ENCODE data around the gene LRP3. TPM values are rescaled to one million over a fixed set of nuclear protein-coding genes. Genes with fewer than 3 reads are reported as not detected.
"Not testable (repeated sequence)": the region's sequence is repeated elsewhere in the genome, so short reads cannot be mapped to it uniquely, and the experiment has no call there.

Gene LRP3, protein sequence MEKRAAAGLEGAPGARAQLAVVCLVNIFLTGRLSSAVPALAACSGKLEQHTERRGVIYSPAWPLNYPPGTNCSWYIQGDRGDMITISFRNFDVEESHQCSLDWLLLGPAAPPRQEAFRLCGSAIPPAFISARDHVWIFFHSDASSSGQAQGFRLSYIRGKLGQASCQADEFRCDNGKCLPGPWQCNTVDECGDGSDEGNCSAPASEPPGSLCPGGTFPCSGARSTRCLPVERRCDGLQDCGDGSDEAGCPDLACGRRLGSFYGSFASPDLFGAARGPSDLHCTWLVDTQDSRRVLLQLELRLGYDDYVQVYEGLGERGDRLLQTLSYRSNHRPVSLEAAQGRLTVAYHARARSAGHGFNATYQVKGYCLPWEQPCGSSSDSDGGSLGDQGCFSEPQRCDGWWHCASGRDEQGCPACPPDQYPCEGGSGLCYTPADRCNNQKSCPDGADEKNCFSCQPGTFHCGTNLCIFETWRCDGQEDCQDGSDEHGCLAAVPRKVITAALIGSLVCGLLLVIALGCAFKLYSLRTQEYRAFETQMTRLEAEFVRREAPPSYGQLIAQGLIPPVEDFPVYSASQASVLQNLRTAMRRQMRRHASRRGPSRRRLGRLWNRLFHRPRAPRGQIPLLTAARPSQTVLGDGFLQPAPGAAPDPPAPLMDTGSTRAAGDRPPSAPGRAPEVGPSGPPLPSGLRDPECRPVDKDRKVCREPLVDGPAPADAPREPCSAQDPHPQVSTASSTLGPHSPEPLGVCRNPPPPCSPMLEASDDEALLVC
- total RNA-seq: 34.2 and 40.6 TPM in 2 replicates
- 33.2 TPM for polyA plus RNA-seq (2012)

DNA sequence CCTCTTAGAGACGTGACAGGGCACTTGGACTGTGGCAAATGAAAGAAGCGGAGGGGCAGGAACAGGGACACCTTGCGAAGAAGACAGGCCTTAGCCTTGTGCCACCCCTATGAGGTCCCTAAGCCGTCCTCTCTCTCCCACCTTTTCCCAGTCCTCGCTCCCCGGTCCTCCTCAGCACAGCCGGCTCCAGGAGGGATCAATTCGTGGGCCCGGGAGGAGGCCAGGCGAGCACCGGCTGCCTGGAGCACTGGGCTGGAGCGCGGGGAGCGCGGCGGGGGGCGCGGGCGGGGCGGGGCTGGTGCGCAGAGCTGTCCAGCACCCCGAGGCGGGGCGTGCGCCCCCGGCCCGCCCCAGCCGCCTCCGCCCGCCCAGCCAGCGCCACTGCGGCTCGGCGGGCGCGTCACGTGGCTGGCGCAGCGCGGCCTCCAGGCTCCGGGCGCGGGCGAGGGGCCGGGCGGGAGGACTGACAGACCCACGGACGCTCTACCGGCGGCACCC lies at the start of gene LRP3:
LRP3 (plus strand) TSS at position 466 of the 498 bp plus-strand sequence. CDS start 456 bp downstream, outside the sequence.
- DNase-seq (ENCODE audit: low read depth): peak; percentile 50

DNA sequence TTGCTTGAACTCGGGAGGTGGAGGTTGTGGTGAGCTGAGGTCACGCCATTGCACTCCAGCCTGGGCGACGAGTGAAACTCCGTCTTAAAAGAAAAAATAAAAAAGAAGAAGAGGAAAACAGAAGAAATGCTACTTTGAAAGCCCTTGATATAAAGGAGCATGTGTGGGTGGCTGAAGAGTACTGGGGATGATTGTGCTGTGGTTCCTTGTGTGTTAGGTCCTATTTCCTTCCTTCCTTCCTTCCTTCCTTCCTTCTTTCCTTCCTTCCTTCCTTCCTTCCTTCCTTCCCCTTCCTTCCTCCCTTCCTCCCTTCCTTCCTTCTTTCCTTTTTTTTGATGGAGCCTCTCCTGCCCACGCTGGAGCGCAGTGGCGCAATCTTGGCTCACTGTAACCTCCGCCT lies 47.9 kb upstream of the LRP3 start:
- DNase-seq (ENCODE audit: low read depth): no peak

DNA sequence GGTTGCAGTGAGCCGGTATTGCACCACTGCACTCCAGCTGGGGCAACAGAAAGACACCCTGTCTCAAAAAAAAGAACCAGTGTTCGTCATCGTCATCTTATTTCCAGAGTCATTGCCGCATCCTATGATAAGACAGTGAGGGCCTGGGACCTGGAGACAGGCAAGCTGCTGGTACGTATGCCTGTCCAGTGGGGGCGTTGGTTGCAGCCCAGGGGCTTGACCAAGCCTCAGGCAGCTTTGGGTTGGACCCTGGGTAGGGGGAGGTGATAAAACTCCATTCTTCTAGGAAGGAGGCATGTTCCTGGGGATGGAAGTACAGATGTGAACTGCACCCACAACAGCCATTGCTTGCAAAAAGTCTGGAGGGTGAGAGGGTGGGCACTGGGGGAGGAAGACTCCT lies 46.6 kb upstream of the LRP3 start:
- no peak for DNase-seq (ENCODE audit: low read depth)

DNA sequence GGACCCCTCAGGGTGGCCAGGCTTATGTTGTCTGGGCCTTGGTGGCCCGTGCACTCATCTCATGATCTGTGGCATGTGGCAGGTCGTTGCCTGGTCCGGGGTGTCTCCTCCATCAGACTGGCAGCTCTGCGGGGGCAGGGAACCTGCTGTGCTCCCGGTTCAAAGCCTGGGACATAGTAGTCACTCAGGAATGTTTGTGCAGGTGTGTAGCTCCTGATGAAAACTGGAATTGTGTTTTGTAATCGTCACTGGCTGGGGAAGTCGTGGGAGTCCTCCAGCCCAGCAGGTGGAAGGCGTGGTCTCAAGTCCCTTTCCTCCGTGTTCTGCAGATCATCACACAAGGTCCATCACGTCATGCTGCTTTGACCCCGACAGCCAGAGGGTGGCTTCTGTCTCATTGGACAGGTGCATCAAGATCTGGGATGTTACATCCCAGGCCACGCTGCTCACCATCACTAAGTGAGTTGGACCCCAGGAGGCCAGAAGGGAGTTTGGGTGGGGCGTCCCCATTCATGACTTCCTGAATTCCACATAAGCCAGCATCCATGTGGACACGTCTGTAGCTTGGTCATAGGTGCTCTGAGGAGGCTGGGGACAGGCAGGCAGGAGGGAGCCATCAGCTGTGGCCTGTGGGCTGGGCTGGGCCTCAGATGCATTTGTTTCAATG lies 43.1 kb upstream of the LRP3 start:
- DNase-seq (ENCODE audit: low read depth): no peak

DNA sequence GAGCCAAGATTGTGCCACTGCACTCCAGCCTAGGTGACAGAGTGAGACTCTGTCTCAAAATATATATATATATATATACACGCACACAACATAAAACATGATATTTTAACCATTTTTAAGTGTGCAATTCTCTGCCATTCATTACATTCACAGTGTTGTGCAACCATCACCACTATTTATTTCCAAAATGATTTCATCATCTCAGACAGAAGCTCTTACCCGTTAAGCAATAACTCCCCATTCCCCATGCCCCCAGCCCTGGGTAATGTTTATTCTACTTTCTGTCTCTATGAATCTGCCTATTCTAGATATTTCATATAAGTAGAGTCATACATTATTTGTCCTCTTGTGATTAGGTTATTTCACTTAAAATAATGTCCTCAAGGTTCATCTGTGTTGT lies 42.0 kb upstream of the LRP3 start:
- no peak for DNase-seq (ENCODE audit: low read depth)

DNA sequence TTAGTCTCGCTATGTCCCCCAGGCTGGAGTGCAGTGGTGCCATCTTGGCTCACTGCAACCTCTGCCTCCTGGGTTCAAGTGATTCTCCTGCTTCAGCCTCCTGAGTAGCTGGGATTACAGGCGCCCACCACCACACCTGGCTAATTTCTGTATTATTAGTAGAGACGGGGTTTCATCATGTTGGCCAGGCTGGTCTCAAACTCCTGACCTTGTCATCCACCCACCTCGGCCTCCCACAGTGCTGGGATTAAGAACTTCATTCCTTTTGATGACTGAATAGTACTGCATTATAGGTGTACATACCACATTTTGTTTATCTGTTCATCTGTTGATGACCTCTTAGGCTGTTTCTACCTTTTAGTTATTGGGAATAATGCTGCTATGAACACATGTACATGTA lies 41.5 kb upstream of the LRP3 start:
- DNase-seq (ENCODE audit: low read depth): not testable (repeated sequence)

DNA sequence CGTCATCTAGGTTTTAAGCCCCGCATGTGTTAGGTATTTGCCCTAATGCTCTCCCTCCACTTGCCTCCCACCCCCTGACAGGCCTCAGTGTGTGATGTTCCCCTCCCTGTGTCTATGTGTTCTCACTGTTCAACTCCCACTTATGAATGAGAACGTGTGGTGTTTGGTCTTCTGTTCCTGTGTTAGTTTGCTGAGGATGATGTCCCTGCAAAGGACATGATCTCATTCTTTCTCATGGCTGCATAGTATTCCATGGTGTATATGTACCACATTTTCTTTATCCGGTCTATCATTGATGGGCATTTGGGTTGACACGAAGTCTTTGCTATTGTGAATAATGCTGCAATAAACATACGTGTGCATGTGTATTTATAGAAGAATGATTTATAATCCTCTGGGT lies 39.8 kb upstream of the LRP3 start:
- DNase-seq (ENCODE audit: low read depth): not testable (repeated sequence)

DNA sequence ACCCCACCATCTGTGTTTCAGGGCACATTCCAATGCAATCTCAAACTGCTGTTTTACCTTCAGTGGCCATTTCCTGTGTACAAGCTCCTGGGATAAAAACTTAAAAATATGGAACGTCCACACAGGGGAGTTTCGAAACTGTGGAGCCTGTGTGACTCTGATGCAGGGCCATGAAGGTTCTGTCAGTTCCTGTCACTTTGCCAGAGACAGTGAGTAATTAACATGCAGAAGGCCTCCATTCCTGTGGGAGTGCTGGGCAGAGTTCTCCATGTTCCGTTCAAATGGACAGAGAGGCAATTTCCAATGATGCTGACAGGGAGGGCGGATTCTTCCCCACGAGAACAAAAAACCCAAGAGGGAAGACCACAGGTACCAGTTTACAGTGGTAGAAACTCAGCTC lies 37.8 kb upstream of the LRP3 start:
- peak; percentile 30 for DNase-seq (ENCODE audit: low read depth)

DNA sequence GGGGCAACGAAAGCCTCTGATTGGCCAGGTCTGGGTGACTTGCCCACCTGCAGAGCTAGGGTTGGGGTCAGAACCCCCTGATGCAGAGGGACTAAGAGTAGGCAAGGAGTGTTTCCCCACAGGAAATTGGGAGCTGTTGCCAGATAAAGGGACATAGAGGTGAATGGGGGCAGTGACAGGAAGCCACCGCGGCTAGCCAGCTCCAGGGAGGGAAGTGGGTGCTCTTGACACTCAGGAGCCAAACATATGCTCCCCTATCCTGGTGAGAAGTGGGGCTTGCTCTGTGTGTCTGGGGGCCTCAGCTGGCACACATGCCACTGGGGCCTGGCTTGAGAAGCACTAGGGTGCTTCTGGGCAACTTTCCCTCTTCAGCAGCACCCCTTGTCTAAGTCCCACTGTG lies 36.2 kb upstream of the LRP3 start:
- DNase-seq (ENCODE audit: low read depth): no peak

DNA sequence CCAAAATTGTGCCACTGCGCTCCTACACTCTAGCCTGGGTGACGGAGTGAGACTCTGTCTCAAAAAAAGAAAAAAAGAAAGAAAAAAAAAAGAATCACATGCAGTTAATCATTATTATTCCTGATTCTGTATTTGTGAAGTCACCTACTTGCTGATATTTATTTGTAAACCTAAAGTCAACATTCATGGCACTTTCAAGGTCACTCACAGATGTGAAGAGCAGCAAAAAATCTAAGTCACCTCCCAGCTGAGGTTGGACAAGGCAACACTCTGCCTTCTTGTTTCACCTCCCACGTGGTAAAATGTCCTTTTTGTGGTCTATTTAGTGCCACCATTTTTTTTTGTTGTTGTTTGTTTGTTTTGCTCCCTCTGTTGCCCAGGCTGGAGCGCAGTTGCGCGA lies 35.8 kb upstream of the LRP3 start:
- DNase-seq (ENCODE audit: low read depth): no peak

DNA sequence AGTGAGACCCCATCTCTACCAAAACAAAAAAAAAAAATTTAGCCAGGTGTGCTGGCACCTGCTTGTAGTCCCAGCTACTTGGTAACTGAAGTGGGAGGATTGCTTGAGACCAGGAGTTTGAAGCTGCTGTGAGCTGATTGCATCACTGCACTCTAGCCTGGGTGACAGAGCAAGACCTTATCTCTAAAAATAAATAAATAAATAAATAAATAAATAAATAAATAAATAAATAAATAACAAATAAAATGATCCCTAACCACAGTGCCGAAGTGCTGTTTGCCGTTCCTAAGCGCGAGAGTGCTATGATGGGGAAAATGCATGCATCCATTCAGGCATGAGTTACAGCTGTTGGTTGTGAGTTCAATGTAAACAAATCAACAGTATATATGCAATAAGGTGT lies 35.0 kb upstream of the LRP3 start:
- no peak for DNase-seq (ENCODE audit: low read depth)

DNA sequence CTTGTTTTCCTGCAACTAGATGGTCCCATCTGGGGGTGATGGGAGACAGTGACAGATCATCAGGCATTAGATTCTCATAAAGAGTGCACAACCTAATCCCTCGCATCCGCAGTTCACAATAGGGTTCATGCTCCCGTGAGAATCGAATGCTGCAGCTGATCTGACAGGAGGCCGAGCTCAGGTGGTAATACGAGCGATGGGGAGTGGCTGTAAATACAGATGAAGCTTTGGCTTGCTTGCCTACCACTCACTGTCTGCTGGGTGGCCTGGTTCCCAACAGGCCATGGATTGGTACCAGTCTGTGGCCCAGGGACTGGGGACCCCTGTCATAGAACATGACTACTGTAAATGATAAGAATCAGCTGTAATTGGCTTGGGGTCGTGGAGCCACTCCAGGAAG lies 34.2 kb upstream of the LRP3 start:
- DNase-seq (ENCODE audit: low read depth): no peak

DNA sequence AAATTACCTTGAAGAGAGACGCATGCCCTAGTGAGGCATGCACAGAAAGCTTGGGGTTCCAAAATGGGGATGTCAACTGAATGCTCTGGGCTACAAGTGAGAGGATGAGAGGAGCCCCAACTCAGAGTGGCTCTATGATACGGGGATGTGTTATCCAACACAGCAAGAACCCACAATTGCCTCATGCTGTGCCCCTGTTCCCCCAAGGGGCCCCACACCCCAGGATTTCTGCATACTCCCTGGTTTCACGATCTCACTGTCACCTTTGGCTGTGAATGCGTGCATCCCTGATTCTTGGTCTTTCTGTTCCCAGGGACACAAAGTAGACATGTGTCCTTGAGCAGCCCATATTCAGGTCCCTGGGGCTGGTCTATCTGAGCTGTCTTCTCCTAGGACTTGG lies 32.9 kb upstream of the LRP3 start:
- no peak for DNase-seq (ENCODE audit: low read depth)

DNA sequence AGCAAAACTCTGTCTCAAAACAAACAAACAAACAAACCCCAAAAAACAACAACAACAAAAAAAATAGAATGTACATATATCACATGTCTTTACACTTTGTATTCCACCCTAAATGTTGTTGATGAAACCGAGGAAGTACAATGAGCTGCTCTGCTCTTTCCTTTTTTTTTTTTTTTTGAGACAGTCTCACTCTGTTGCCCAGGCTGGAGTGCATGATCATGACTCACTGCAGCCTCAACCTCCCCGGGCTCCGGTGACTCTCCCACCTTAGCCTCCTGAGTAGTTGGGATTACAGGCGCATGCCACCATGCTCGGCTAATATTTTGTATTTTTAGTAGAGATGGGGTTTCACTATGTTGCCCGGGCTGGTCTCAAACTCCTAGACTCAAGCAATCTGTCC lies 30.6 kb upstream of the LRP3 start:
- DNase-seq (ENCODE audit: low read depth): no peak

DNA sequence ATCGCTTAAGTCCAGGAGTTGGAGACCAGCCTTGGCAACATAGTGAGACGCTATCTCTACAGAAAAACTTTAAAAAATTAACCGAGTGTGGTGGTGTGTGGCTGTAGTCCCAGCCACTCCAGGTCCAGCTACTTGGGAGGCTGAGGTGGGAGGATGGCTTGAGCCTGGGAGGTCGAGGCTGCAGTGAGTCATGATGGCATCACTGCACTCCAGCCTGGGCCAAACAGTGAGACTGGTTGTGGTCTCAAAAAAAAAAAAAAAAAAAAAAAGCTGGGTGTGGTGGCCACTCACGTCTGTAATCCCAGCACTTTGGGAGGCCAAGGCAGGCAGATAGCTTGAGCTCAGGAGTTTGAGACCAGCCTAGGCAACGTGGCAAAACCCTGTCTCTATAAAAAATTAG lies 28.1 kb upstream of the LRP3 start:
- not testable (repeated sequence) for DNase-seq (ENCODE audit: low read depth)

DNA sequence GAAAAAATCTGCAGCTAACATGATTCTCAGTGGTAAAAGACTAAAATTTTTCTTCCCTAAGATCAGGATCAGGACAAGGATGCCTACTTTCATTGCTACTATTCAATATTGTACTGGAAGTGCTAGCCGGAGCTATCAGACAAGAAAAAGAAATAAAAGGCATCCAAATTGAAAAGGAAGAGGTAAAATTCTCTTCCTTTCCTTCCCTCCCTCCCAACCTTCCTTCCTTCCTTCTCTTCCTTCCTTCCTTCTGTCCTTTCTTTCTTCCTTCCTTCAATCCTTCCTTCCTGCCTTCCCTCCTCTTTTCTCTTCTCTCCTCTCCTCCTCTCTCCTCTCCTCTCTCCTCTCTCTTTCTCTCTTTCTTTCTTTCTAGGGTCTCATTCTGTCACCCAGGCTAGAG lies 26.7 kb upstream of the LRP3 start:
- DNase-seq (ENCODE audit: low read depth): no peak

DNA sequence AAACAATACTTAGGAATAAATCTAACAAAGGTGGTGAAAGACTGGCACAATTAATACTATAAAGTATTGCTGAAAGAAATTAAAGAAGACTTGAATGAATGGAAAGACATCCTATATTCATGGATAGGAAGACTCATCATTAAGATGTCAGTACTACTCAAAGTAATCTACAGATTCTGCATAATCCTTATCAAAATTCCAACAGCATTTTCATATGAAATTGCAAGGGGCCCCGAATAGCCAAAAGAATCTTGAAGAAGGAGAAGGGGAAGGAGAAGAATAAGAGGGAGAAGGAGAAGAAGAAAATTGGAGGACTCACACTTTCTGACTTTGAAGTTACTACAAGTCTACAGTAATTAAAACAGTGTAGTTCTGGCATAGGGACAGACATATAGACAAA lies 25.6 kb upstream of the LRP3 start:
- DNase-seq (ENCODE audit: low read depth): no peak

DNA sequence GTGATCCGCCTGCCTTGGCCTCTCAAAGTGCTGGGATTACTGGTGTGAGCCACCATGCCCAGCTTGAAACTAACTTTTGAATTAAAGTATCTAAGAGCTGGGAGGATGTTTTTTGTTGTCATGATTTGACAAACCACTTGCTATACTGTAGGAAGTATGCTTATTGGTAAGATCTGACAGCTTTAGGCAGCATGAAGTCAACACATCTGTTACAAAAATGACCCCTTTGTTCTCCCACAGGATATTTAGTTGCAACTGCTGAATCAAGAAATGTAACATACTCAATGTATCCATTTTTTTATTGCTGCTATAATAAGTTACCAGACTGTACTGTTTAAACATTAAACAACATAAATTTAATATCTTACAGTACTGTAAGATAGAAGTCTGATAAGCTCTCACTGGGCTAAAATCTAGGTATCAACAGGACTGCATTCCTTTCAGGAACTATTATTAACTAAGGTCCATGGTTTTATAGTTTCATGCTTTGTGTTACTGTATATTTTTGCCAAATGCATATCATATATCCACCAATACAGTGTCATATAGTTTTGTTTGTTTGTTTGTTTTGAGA lies 22.8 kb upstream of the LRP3 start:
- DNase-seq (ENCODE audit: low read depth): no peak

DNA sequence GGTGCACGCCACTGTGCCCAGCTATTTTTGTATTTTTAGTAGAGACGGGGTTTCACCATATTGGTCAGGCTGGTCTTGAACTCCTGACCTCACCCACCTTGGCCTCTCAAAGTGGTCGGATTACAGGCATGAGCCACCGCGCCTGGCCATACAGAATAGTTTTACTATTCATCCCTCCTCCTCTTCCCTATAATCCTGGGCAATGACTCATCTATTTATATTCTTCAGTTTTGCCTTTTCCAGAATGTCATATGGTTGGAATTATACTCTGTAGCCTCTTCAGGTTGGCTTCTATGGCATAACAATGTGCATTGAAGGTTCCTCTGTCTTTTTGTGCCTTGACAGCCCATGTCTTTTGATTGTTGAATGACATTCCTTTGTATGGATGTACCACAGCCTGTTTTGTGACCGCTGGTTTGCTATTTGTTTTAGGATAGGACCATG lies 22.2 kb upstream of the LRP3 start:
- DNase-seq (ENCODE audit: low read depth): no peak

DNA sequence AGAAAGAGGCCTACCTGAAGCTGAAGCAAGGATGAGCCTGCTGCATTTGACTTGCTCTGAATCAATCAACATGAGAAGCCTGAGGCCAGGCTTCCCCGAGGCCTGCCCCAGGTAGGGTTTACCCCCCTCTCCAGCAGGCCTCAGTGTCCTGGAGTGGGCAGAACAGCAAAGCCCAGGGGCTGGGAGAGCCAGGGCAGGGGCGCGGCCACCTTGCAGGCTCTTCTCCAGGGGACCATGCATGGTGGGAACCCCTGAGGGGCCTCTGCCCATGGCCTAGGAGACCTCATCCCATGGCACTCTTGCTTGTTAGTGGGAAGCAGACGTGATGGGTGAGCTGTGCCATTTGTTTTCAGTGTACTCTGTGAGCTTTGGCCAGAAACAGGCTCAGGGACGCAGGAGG lies 19.9 kb upstream of the LRP3 start:
- DNase-seq (ENCODE audit: low read depth): no peak

DNA sequence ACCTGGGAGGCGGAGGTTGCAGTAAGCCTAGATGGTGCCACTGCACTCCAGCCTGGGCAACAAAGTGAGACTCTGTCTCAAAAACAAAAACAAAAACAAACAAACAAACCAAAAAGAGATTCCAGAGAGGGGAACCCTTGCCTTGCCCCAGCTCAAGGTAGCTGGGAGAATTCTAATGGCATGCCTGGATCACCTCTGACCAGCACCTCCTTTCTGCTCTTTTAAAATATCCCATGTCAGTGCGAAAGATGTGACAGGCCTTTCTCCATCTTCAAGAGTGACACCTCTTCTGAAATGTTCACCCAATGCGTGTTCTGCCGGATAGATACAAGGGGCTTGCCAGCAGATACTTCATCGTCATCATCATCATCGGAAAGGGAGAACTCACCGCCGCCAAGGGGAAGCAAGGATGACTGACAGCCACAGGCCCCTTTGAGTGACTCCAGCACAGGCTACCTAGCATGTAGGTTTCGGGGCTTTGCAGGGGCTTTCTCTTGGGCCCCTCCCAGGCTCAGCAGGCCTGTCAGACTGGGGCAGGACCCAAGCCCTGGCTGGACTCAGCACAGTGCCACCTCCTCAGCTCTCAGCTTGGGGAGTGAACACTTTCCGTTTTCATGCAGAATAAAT lies 18.9 kb upstream of the LRP3 start:
- DNase-seq (ENCODE audit: low read depth): no peak

All from myocyte (in vitro differentiated cells).